ENCODE results near the gene GALM. TPM values are rescaled to one million over a fixed set of nuclear protein-coding genes. Genes with fewer than 3 reads are reported as not detected.
A peak's percentile ranks its signal among the peaks of the same experiment; 100 is the strongest.

The GALM gene
- 1 to 10 TPM; 2.6 to 3.4 TPM for polyA plus RNA-seq

DNA sequence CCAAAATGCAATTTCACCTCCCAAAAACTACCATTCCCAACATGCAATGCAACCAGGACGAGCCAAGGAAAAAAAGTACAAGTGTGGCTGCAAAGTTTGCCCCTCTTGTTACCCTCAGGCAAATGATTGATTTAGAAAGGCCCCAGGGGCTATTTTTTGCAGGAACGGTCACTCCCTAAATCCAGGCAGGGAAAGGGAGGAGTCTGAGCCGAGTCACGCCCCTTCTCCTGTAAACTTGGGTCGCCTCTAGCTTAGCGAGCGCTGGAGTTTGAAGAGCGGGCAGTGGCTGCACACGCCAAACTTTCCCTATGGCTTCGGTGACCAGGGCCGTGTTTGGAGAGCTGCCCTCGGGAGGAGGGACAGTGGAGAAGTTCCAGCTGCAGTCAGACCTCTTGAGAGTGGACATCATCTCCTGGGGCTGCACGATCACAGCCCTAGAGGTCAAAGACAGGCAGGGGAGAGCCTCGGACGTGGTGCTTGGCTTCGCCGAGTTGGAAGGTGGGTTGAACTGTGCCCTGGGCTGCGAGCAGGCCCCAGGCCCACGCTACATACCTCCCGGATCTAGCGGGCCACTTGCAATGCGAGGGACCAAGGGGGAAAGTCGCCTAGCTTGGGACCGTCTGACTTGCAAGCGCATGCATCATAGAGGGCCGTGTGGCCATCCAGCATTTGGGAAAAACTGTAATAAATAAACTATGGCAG lies at the start of gene GALM:
Gene GALM (plus strand): TSS at position 261 of the 702 bp plus-strand sequence. CDS start 48 bp downstream, at position 309.
- H3K27me3 ChIP-seq (ENCODE audit: control insufficient read depth in 1 of 2, insufficient read depth in 2 of 2, low read length in 2 of 2): no peaks in the 10 kb centered on the region
- H3K9me3 ChIP-seq (ENCODE audit: control insufficient read depth in 2 of 2, insufficient read depth in 1 of 2, low read depth in 1 of 2, low read length in 1 of 2): no peaks in the 10 kb centered on the region
- H3K4me3 ChIP-seq (ENCODE audit: low read depth in 1 of 2, low read length in 2 of 2): peak within 1 kb of the TSS; percentile 60 to 66
- H3K27ac ChIP-seq (ENCODE audit: low read depth in 2 of 2, low read length in 1 of 2): peak within 1 kb of the TSS; percentile 19 to 80
- H3K36me3 ChIP-seq (ENCODE audit: control insufficient read depth in 2 of 2, insufficient read depth in 2 of 2, low read length in 1 of 2): no peaks in the 10 kb centered on the region
- 1 to 2% methylated on average over 26 of the region's 26 CpGs for WGBS, 2 donors
- H3K4me1 ChIP-seq (ENCODE audit: control insufficient read depth in 2 of 2, insufficient read depth in 2 of 2, low read length in 1 of 2): peaks cover 0 to 3% of the 10 kb centered on the region in 2 donors

DNA sequence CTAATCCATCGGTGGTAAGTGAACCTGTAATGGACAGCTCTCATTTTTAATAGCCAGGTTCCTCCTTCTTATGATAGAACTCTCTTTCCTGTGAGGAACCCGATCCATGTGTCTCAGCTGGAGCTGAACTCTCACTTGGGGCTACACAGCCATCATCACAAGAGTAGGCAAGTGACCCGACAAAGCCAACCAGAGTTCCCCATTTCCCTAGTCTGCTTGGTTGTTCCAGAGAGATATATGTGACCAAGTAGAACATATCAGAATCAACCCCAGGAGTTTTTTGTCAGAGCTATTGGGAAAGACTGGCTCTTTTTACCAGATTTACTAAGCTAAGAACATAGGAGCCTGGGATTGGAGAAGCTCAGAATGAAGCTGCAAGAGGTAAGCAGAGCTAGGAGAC lies 48.6 kb upstream of the GALM start:
- Histone ChIP-seq H3K27ac (ENCODE audit: low read depth in 2 of 2, low read length in 1 of 2) (no peak overlapping the region), H3K36me3 (ENCODE audit: control insufficient read depth in 2 of 2, insufficient read depth in 2 of 2, low read length in 1 of 2) (no peaks in the 10 kb centered on the region), H3K4me1 (ENCODE audit: control insufficient read depth in 2 of 2, insufficient read depth in 2 of 2, low read length in 1 of 2) (no peaks in the 10 kb centered on the region), H3K9me3 (ENCODE audit: control insufficient read depth in 2 of 2, insufficient read depth in 1 of 2, low read depth in 1 of 2, low read length in 1 of 2) (no peaks in the 10 kb centered on the region), H3K27me3 (ENCODE audit: control insufficient read depth in 1 of 2, insufficient read depth in 2 of 2, low read length in 2 of 2) (no peaks in the 10 kb centered on the region), H3K4me3 (ENCODE audit: low read depth in 1 of 2, low read length in 2 of 2) (no peak overlapping the region)
- 93 to 94% methylated on average over 3 of the region's 3 CpGs for WGBS, 2 donors

DNA sequence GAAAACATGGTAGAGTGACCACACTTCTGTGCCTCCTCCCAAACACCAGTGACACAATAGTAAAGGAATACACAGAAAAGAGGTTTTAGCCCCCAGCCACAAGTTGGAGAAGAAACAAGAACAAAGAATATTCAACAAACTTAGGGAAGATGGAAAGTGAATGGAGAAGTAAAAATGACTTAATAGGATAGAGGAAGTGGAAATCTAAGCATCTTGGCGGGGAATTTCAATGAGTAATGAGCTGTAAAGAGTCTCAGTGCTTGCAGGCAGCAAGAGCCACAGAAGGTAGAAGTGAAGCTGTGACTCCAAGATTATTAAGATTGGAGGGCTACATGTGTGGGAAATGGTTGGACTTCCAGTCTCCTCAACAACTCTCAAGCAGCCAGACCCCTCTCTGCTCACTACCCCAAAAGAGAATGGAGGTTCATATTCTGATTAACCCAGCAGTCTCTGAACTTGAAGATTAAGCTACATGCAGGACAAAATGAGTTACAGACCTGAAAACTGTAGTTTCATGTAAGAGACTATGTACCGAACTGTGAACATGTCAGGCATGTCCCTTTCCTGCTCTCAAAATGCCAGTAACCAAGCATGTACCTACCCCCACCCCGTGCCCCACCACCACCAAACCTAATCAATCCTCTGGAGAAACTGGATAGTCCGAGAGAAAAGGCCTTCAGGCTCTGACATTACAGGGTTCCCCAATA lies 46.3 kb upstream of the GALM start:
- no peaks in the 10 kb centered on the region for H3K4me1 ChIP-seq (ENCODE audit: control insufficient read depth in 2 of 2, insufficient read depth in 2 of 2, low read length in 1 of 2)
- H3K4me3 ChIP-seq (ENCODE audit: low read depth in 1 of 2, low read length in 2 of 2): no peak overlapping the region
- no peaks in the 10 kb centered on the region for H3K9me3 ChIP-seq (ENCODE audit: control insufficient read depth in 2 of 2, insufficient read depth in 1 of 2, low read depth in 1 of 2, low read length in 1 of 2)
- H3K27ac ChIP-seq (ENCODE audit: low read depth in 2 of 2, low read length in 1 of 2): no peak overlapping the region
- WGBS, 2 donors: 62 to 66% methylated on average over 4 of the region's 4 CpGs
- H3K27me3 ChIP-seq (ENCODE audit: control insufficient read depth in 1 of 2, insufficient read depth in 2 of 2, low read length in 2 of 2): no peaks in the 10 kb centered on the region
- H3K36me3 ChIP-seq (ENCODE audit: control insufficient read depth in 2 of 2, insufficient read depth in 2 of 2, low read length in 1 of 2): no peaks in the 10 kb centered on the region

DNA sequence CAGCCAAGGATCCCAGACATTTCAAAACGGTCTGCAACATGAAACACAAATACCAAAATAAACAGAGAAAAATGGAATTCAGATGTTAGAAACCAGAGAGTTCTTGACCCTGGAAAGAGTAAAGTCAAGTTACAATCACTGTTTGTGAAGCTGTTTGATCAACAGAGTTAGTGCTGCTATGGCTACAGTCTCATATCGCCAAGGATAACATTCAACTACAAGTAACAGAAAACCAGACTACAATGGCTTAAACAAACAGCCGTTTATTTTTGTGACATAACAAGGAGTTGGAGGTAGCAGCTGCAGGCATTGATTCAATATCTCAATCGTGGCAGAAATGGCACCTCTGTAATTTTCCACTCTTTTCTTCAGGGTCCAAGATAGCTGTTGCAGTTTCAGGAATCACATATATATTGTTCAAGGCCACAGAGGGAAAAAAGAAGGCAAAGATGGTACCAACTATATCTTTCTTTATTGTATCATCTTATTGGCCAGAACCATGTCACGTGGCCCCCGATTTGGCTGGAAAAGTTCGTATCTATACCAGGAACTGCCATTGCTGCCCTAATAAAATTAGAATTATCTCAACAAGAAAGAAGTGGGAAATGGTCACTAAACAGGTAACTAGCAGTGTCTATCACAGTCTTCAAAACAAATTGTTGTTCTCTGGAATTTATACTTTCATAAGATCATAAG lies 45.5 kb upstream of the GALM start:
- H3K27ac ChIP-seq (ENCODE audit: low read depth in 2 of 2, low read length in 1 of 2): no peak overlapping the region
- 43 to 49% methylated on average over 7 of the region's 7 CpGs for WGBS, 2 donors
- H3K9me3 ChIP-seq (ENCODE audit: control insufficient read depth in 2 of 2, insufficient read depth in 1 of 2, low read depth in 1 of 2, low read length in 1 of 2): no peaks in the 10 kb centered on the region
- H3K36me3 ChIP-seq (ENCODE audit: control insufficient read depth in 2 of 2, insufficient read depth in 2 of 2, low read length in 1 of 2): no peaks in the 10 kb centered on the region
- no peaks in the 10 kb centered on the region for H3K4me1 ChIP-seq (ENCODE audit: control insufficient read depth in 2 of 2, insufficient read depth in 2 of 2, low read length in 1 of 2)
- no peaks in the 10 kb centered on the region for H3K27me3 ChIP-seq (ENCODE audit: control insufficient read depth in 1 of 2, insufficient read depth in 2 of 2, low read length in 2 of 2)
- H3K4me3 ChIP-seq (ENCODE audit: low read depth in 1 of 2, low read length in 2 of 2): no peak overlapping the region

DNA sequence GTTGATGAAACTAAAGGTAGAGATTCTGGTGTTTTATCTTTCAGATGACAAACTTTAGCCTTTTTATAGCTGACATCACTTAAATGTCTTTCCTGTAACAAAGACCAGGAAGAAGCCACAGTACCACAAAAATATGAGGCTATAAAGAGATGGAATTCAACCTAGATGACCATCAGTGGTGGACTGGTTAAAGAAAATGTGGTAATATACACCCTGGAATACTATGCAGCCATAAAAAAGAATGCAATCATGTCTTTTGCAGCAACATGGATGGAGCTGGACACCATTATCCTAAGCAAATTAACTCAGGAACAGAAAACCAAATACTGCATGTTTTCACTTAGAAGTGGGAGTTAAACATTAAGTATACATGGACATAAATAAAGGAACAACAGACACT lies 44.9 kb upstream of the GALM start:
- no peaks in the 10 kb centered on the region for H3K36me3 ChIP-seq (ENCODE audit: control insufficient read depth in 2 of 2, insufficient read depth in 2 of 2, low read length in 1 of 2)
- no peaks in the 10 kb centered on the region for H3K4me1 ChIP-seq (ENCODE audit: control insufficient read depth in 2 of 2, insufficient read depth in 2 of 2, low read length in 1 of 2)
- no peaks in the 10 kb centered on the region for H3K9me3 ChIP-seq (ENCODE audit: control insufficient read depth in 2 of 2, insufficient read depth in 1 of 2, low read depth in 1 of 2, low read length in 1 of 2)
- no peak overlapping the region for H3K27ac ChIP-seq (ENCODE audit: low read depth in 2 of 2, low read length in 1 of 2)
- no peak overlapping the region for H3K4me3 ChIP-seq (ENCODE audit: low read depth in 1 of 2, low read length in 2 of 2)
- H3K27me3 ChIP-seq (ENCODE audit: control insufficient read depth in 1 of 2, insufficient read depth in 2 of 2, low read length in 2 of 2): no peaks in the 10 kb centered on the region

DNA sequence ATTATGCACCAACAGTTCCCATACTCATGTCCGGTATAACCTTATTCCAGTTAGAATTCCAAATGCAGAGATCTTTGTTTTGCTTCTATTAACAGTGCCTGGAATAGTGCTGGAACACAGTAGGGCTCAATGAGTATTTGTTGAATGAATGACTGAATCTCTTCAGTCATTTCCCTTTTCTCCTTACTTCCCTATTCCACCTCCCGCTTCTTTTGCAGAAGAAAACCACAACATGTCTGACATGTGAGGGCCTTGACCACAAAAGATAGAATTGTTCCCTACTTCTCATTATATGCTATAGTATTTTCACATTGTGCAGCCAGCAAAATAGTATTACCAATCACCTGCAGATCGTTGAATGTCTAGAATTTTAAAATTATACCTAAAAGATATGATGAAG lies 43.7 kb upstream of the GALM start:
- 76 to 84% methylated on average over 3 of the region's 3 CpGs for WGBS, 2 donors
- H3K27me3 ChIP-seq (ENCODE audit: control insufficient read depth in 1 of 2, insufficient read depth in 2 of 2, low read length in 2 of 2): no peaks in the 10 kb centered on the region
- no peaks in the 10 kb centered on the region for H3K9me3 ChIP-seq (ENCODE audit: control insufficient read depth in 2 of 2, insufficient read depth in 1 of 2, low read depth in 1 of 2, low read length in 1 of 2)
- no peak overlapping the region for H3K27ac ChIP-seq (ENCODE audit: low read depth in 2 of 2, low read length in 1 of 2)
- no peaks in the 10 kb centered on the region for H3K36me3 ChIP-seq (ENCODE audit: control insufficient read depth in 2 of 2, insufficient read depth in 2 of 2, low read length in 1 of 2)
- H3K4me1 ChIP-seq (ENCODE audit: control insufficient read depth in 2 of 2, insufficient read depth in 2 of 2, low read length in 1 of 2): no peaks in the 10 kb centered on the region
- no peak overlapping the region for H3K4me3 ChIP-seq (ENCODE audit: low read depth in 1 of 2, low read length in 2 of 2)

DNA sequence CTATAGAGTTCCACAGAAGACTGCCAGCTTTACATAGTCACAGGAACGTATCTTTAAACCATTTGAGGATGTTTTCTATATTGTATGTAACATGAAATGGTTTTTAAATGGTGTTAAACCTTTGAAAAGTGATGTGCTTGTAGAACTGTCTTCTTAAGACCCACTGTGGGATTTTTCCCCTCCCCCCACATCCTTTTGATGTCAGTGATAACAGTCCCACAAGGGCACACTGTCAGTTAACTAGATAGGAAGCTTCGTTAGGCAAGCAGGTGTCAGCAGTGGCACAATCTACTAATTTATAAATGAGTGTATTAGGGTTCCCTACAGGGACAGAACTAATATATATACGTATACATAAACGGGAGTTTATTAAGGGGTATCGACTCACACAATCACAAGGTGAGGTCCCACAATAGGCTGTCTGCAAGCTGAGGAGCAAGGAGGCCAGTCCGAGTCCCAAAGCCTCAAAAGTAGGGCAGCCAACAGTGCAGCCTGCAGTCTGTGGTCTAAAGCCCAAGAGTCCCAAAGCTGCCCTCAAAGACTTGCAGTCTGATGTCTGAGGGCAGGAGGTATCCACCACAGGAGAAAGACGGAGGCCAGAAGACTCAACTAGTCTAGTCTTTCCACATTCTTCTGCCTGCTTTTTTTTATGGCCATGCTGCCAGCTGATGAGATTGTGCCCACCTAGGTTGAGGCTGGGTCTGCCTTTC lies 39.4 kb upstream of the GALM start:
- Histone ChIP-seq H3K4me1 (ENCODE audit: control insufficient read depth in 2 of 2, insufficient read depth in 2 of 2, low read length in 1 of 2) (no peaks in the 10 kb centered on the region), H3K27me3 (ENCODE audit: control insufficient read depth in 1 of 2, insufficient read depth in 2 of 2, low read length in 2 of 2) (no peaks in the 10 kb centered on the region), H3K36me3 (ENCODE audit: control insufficient read depth in 2 of 2, insufficient read depth in 2 of 2, low read length in 1 of 2) (no peaks in the 10 kb centered on the region), H3K4me3 (ENCODE audit: low read depth in 1 of 2, low read length in 2 of 2) (no peak overlapping the region), H3K27ac (ENCODE audit: low read depth in 2 of 2, low read length in 1 of 2) (no peak overlapping the region), H3K9me3 (ENCODE audit: control insufficient read depth in 2 of 2, insufficient read depth in 1 of 2, low read depth in 1 of 2, low read length in 1 of 2) (peaks cover 0 to 2% of the 10 kb centered on the region in 2 donors)
- WGBS, 2 donors: 82% methylated on average over 7 of the region's 7 CpGs

DNA sequence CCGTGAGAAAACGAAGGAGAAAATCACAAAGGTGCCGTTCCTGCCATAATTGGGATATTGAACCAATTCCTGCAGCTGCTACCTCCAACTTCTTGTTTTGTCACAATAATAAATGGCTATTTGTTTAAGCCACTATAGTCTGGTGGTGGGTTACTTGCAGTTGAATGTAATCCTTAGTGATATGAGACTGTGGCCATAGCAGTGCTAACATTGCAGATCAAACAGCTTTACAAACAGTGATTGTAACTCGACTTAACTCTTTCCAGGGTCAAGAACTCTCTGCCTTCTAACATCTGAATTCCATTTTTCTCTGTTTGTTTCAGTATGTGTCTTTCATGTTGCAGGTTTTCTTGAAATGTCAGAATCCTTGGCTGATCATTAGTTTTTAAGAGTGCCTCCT lies 38.5 kb upstream of the GALM start:
- H3K4me1 ChIP-seq (ENCODE audit: control insufficient read depth in 2 of 2, insufficient read depth in 2 of 2, low read length in 1 of 2): no peaks in the 10 kb centered on the region
- H3K36me3 ChIP-seq (ENCODE audit: control insufficient read depth in 2 of 2, insufficient read depth in 2 of 2, low read length in 1 of 2): no peaks in the 10 kb centered on the region
- H3K9me3 ChIP-seq (ENCODE audit: control insufficient read depth in 2 of 2, insufficient read depth in 1 of 2, low read depth in 1 of 2, low read length in 1 of 2): peaks cover 0 to 2% of the 10 kb centered on the region in 2 donors
- 69 to 88% methylated on average over 4 of the region's 4 CpGs for WGBS, 2 donors
- H3K4me3 ChIP-seq (ENCODE audit: low read depth in 1 of 2, low read length in 2 of 2): no peak overlapping the region
- no peaks in the 10 kb centered on the region for H3K27me3 ChIP-seq (ENCODE audit: control insufficient read depth in 1 of 2, insufficient read depth in 2 of 2, low read length in 2 of 2)
- no peak overlapping the region for H3K27ac ChIP-seq (ENCODE audit: low read depth in 2 of 2, low read length in 1 of 2)

DNA sequence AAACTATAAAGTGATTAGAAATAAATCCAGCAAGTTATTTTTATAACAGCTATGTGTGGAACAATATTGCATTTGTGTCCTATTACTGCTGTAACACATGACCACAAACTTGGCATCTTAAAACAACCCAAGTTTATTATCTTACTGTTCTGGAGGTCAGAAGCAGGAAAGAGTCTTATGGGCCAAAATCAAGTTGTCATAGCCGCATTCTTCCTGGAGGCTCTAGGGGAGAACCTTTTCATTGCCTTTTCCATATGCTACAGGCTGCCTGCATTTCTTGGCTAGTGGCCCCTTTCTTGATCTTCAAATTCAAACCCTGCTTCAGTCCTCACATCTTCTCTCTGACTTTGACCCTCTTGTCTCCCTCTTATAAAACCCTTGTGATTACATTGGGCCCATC lies 36.2 kb upstream of the GALM start:
- WGBS, 2 donors: 90 to 100% methylated on average over 1 of the region's 1 CpG
- no peaks in the 10 kb centered on the region for H3K27me3 ChIP-seq (ENCODE audit: control insufficient read depth in 1 of 2, insufficient read depth in 2 of 2, low read length in 2 of 2)
- no peaks in the 10 kb centered on the region for H3K36me3 ChIP-seq (ENCODE audit: control insufficient read depth in 2 of 2, insufficient read depth in 2 of 2, low read length in 1 of 2)

More for the DNA sequence above, 36.2 kb upstream of the GALM start:
- Histone ChIP-seq H3K4me3 (ENCODE audit: low read depth in 1 of 2, low read length in 2 of 2) (no peak overlapping the region), H3K9me3 (ENCODE audit: control insufficient read depth in 2 of 2, insufficient read depth in 1 of 2, low read depth in 1 of 2, low read length in 1 of 2) (peaks cover 0 to 2% of the 10 kb centered on the region in 2 donors), H3K4me1 (ENCODE audit: control insufficient read depth in 2 of 2, insufficient read depth in 2 of 2, low read length in 1 of 2) (no peaks in the 10 kb centered on the region), H3K27ac (ENCODE audit: low read depth in 2 of 2, low read length in 1 of 2) (no peak overlapping the region)
